Epithelial cell of prostate (primary cell): ENCODE data around the gene CHCHD10.

Experiments
- DNase-seq: peaks from one replicate; pipeline ENCODE4 v3.0.0-alpha.2; 2011; ENCODE audit warnings: low read depth, low spot score
- H3K27ac ChIP-seq: fragments of 450-650 bp; 2 replicates; pipeline ENCODE4 v1.5.1; 2017; ENCODE audit warnings: mild to moderate bottlenecking

The CHCHD10 gene

GRCh38 chr22:23789121-23789520 lies 21.3 kb upstream of the CHCHD10 start:
- no peak for DNase-seq
- H3K27ac ChIP-seq, result no peak overlapping the region

GRCh38 chr22:23787910-23788309 lies 20.1 kb upstream of the CHCHD10 start:
- no peak overlapping the region for H3K27ac ChIP-seq
- DNase-seq, result no peak

GRCh38 chr22:23787600-23787896 lies 19.8 kb upstream of the CHCHD10 start:
- H3K27ac ChIP-seq, result peak overlapping the region; percentile 93
- DNase-seq, result no peak

- DNase-seq, result peak; percentile 18
These were observed 19.2 kb upstream of the CHCHD10 start, which contains the start of gene SMARCB1 for GRCh38 chr22:23786752-23787599. Gene SMARCB1, plus strand, starts transcription at chr22:23786966. Its CDS starts 204 bp downstream, at chr22:23787170.

GRCh38 chr22:23786261-23786710 lies 18.5 kb upstream of the CHCHD10 start:
- no peak for DNase-seq

More at GRCh38 chr22:23786752-23787599, 19.2 kb upstream of the CHCHD10 start, which contains the start of gene SMARCB1:
- peak within 1 kb of the TSS; percentile 93 for H3K27ac ChIP-seq

GRCh38 chr22:23784215-23784732 lies 16.5 kb upstream of the CHCHD10 start:
- H3K27ac ChIP-seq, result no peak overlapping the region
- DNase-seq, result no peak

More at GRCh38 chr22:23786261-23786710, 18.5 kb upstream of the CHCHD10 start:
- H3K27ac ChIP-seq, result peak overlapping the region; percentile 93

GRCh38 chr22:23783265-23784150 lies 15.7 kb upstream of the CHCHD10 start:
- no peak for DNase-seq
- H3K27ac ChIP-seq, result no peak overlapping the region

GRCh38 chr22:23782703-23783102 lies 14.9 kb upstream of the CHCHD10 start:
- no peak overlapping the region for H3K27ac ChIP-seq

GRCh38 chr22:23782252-23782651 lies 14.5 kb upstream of the CHCHD10 start:
- no peak overlapping the region for H3K27ac ChIP-seq
- no peak for DNase-seq

More at GRCh38 chr22:23782703-23783102, 14.9 kb upstream of the CHCHD10 start:
- no peak for DNase-seq

- peak; percentile 12 for DNase-seq
- no peak overlapping the region for H3K27ac ChIP-seq
These were observed 13.9 kb upstream of the CHCHD10 start for GRCh38 chr22:23781511-23782183.

- no peak for DNase-seq
- no peak overlapping the region for H3K27ac ChIP-seq
These were observed 13.3 kb upstream of the CHCHD10 start for GRCh38 chr22:23781065-23781464.

- no peak for DNase-seq
- H3K27ac ChIP-seq, result no peak overlapping the region
These were observed 12.5 kb upstream of the CHCHD10 start for GRCh38 chr22:23780146-23780748.

GRCh38 chr22:23779731-23780130 lies 12.0 kb upstream of the CHCHD10 start:
- H3K27ac ChIP-seq, result no peak overlapping the region
- DNase-seq, result no peak

- no peak for DNase-seq
- H3K27ac ChIP-seq, result no peak overlapping the region
These were observed 11.3 kb upstream of the CHCHD10 start for GRCh38 chr22:23779083-23779482.

GRCh38 chr22:23778577-23778900 lies 10.8 kb upstream of the CHCHD10 start:
- no peak for DNase-seq
- no peak overlapping the region for H3K27ac ChIP-seq

- no peak overlapping the region for H3K27ac ChIP-seq
- no peak for DNase-seq
These were observed 10.2 kb upstream of the CHCHD10 start for GRCh38 chr22:23777776-23778576.

GRCh38 chr22:23775779-23776375 lies 8.1 kb upstream of the CHCHD10 start:
- no peak overlapping the region for H3K27ac ChIP-seq
- no peak for DNase-seq

- no peak for DNase-seq
- no peak overlapping the region for H3K27ac ChIP-seq
These were observed 7.2 kb upstream of the CHCHD10 start for GRCh38 chr22:23774922-23775436.
